HEK293 (cell line): ENCODE results near the gene DAND5.

Experiments
- GLI2 ChIP-seq: fragments of 450-650 bp; formaldehyde crosslinking; IDR thresholded peaks from 2 replicates; pipeline ENCODE4; 2017; ENCODE audit warnings: missing biosample characterization, missing genetic modification characterization, low read depth, borderline replicate concordance
- GLIS1 ChIP-seq: fragments of 450-650 bp; formaldehyde crosslinking; IDR thresholded peaks from 2 replicates; pipeline ENCODE4 v1.5.1; 2016; ENCODE audit warnings: missing biosample characterization, missing genetic modification characterization
- IKZF3 ChIP-seq: fragments of 450-650 bp; IDR thresholded peaks from 2 replicates; pipeline ENCODE4 v1.5.0; 2018; ENCODE audit warnings: missing biosample characterization, mild to moderate bottlenecking, missing genetic modification characterization, moderate library complexity
- INSM2 ChIP-seq: fragments of 450-650 bp; formaldehyde crosslinking; IDR thresholded peaks from 2 replicates; pipeline ENCODE4 v1.5.1; 2016; ENCODE audit warnings: missing biosample characterization, missing genetic modification characterization
- KLF17 ChIP-seq: fragments of 450-650 bp; formaldehyde crosslinking; IDR thresholded peaks from 2 replicates; pipeline ENCODE4 v1.5.1; 2016; ENCODE audit warnings: missing biosample characterization, missing genetic modification characterization
- PBX3 ChIP-seq: sonication (generic); formaldehyde crosslinking; IDR thresholded peaks from 2 replicates; pipeline ENCODE4 v1.8.1; 2022; ENCODE audit warnings: mild to moderate bottlenecking, moderate library complexity, missing genetic modification reagents
- RBAK ChIP-seq: fragments of 450-650 bp; formaldehyde crosslinking; IDR thresholded peaks from 2 replicates; pipeline ENCODE4 v1.5.1; 2016; ENCODE audit warnings: missing biosample characterization, missing genetic modification characterization
- REST ChIP-seq: fragments of 450-650 bp; formaldehyde crosslinking; IDR thresholded peaks from 2 replicates; pipeline ENCODE4 v1.5.1; 2016; ENCODE audit warnings: missing biosample characterization, missing genetic modification characterization
- SETDB1 ChIP-seq: IDR thresholded peaks from one replicate; pipeline ENCODE4 v1.6.1; 2017; ENCODE audit warnings: mild to moderate bottlenecking, low read length, moderate library complexity, mixed read lengths; ENCODE audit not compliant: insufficient read length
- ZBTB11 ChIP-seq: fragments of 450-650 bp; formaldehyde crosslinking; conservative IDR thresholded peaks from 2 replicates; pipeline ENCODE4 v1.5.1; 2016; ENCODE audit warnings: low read depth, missing biosample characterization, missing genetic modification characterization
- ZBTB21 ChIP-seq: fragments of 450-650 bp; formaldehyde crosslinking; IDR thresholded peaks from 2 replicates; pipeline ENCODE4 v1.5.1; 2017; ENCODE audit warnings: missing biosample characterization, missing genetic modification characterization
- ZBTB7A ChIP-seq: fragments of 450-650 bp; formaldehyde crosslinking; IDR thresholded peaks from 2 replicates; pipeline ENCODE4 v1.5.1; 2016; ENCODE audit warnings: low read depth, missing biosample characterization, missing genetic modification characterization
- ZFP37 ChIP-seq: fragments of 450-650 bp; formaldehyde crosslinking; IDR thresholded peaks from 2 replicates; pipeline ENCODE4 v1.5.1; 2016; ENCODE audit warnings: missing biosample characterization, missing genetic modification characterization
- ZNF26 ChIP-seq: fragments of 450-650 bp; formaldehyde crosslinking; IDR thresholded peaks from 2 replicates; pipeline ENCODE4 v1.5.1; 2016; ENCODE audit warnings: missing biosample characterization, missing genetic modification characterization
- ZNF280C ChIP-seq: fragments of 450-650 bp; formaldehyde crosslinking; IDR thresholded peaks from 2 replicates; pipeline ENCODE4 v1.5.1; 2016; ENCODE audit warnings: missing biosample characterization, missing genetic modification characterization
- ZNF324 ChIP-seq: fragments of 450-650 bp; formaldehyde crosslinking; IDR thresholded peaks from 2 replicates; pipeline ENCODE4 v1.5.1; 2016; ENCODE audit warnings: missing biosample characterization, missing genetic modification characterization
- ZNF341 ChIP-seq: fragments of 450-650 bp; formaldehyde crosslinking; IDR thresholded peaks from 2 replicates; pipeline ENCODE4; 2016; ENCODE audit warnings: low read depth, missing biosample characterization, missing genetic modification characterization
- ZNF391 ChIP-seq: fragments of 450-650 bp; formaldehyde crosslinking; IDR thresholded peaks from 2 replicates; pipeline ENCODE4 v1.5.1; 2016; ENCODE audit warnings: low read depth, missing biosample characterization, missing genetic modification characterization, borderline replicate concordance
- ZNF48 ChIP-seq: fragments of 450-650 bp; formaldehyde crosslinking; IDR thresholded peaks from 2 replicates; pipeline ENCODE4 v1.5.1; 2016; ENCODE audit warnings: missing biosample characterization, missing genetic modification characterization
- ZNF621 ChIP-seq: fragments of 450-650 bp; formaldehyde crosslinking; IDR thresholded peaks from 2 replicates; pipeline ENCODE4 v1.5.1; 2017; ENCODE audit warnings: missing biosample characterization, missing genetic modification characterization
- ZNF623 ChIP-seq: fragments of 450-650 bp; formaldehyde crosslinking; IDR thresholded peaks from 2 replicates; pipeline ENCODE4 v1.5.1; 2016; ENCODE audit warnings: missing biosample characterization, missing genetic modification characterization
- ZNF704 ChIP-seq: fragments of 450-650 bp; formaldehyde crosslinking; IDR thresholded peaks from 2 replicates; pipeline ENCODE4 v1.5.1; 2016; ENCODE audit warnings: missing biosample characterization, missing genetic modification characterization

Gene DAND5

GRCh38 chr19:12992729-12993128 lies 23.4 kb downstream of the DAND5 start (continued):
- TF ChIP-seq PBX3 (CRISPR knock-in tag) (no peak), GLI2 (tag by site-specific recombination) (no peak; the same call in 1 of the 2 replicates), ZNF391 (tag by site-specific recombination) (no peak), ZNF621 (tag by site-specific recombination) (no peak), ZNF324 (tag by site-specific recombination) (no peak), ZNF704 (tag by site-specific recombination) (no peak), KLF17 (tag by site-specific recombination) (no peak), IKZF3 (tag by site-specific recombination) (no peak), ZBTB11 (tag by site-specific recombination) (peak; percentile 79), ZNF341 (tag by site-specific recombination) (peak; percentile 46; the same call in 1 of the 2 replicates), ZNF623 (tag by site-specific recombination) (peak; percentile 73), ZBTB7A (tag by site-specific recombination) (no peak), ZNF26 (tag by site-specific recombination) (no peak), RBAK (tag by site-specific recombination) (no peak), GLIS1 (tag by site-specific recombination) (no peak), INSM2 (tag by site-specific recombination) (no peak), ZBTB21 (0 out of 2 replicates have a peak, but pooled peaks have one; percentile 45), ZNF280C (no peak), REST (tag by site-specific recombination) (peak; percentile 80), ZNF48 (tag by site-specific recombination) (no peak), SETDB1 (no peak), ZFP37 (tag by site-specific recombination) (no peak)
